Type B pancreatic cell (in vitro differentiated cells): Measurements from ENCODE around the gene CNKSR3. TPM values are rescaled to one million over a fixed set of nuclear protein-coding genes. Genes with fewer than 3 reads are reported as not detected.

Experiments used
- DNase-seq: peaks from one replicate; pipeline ENCODE4 v3.0.0; 2021; ENCODE audit warnings: mixed read lengths; ENCODE audit not compliant: unreplicated experiment; ENCODE audit errors: extremely low spot score
- H3K27ac Mint-ChIP-seq: 2 replicates; pipeline ENCODE4 v1.8.0; 2021; ENCODE audit warnings: mild to moderate bottlenecking, mixed read lengths
- H3K27me3 Mint-ChIP-seq: 2 replicates; pipeline ENCODE4 v1.8.0; 2021; ENCODE audit warnings: mixed read lengths
- H3K36me3 Mint-ChIP-seq: 2 replicates; pipeline ENCODE4 v1.8.0; 2021; ENCODE audit warnings: mixed read lengths
- H3K4me1 Mint-ChIP-seq: one replicate; pipeline ENCODE4 v1.8.0; 2021; ENCODE audit warnings: mixed read lengths; ENCODE audit not compliant: unreplicated experiment
- H3K4me3 Mint-ChIP-seq: 2 replicates; pipeline ENCODE4 v1.8.0; 2021; ENCODE audit warnings: mild to moderate bottlenecking, mixed read lengths
- H3K9me3 Mint-ChIP-seq: 2 replicates; pipeline ENCODE4 v1.8.0; 2021; ENCODE audit warnings: mixed read lengths
- CTCF ChIP-seq: fragments of 200-600 bp; sonication (generic); conservative IDR thresholded peaks from 2 replicates; pipeline ENCODE4 v1.5.0; 2021; ENCODE audit warnings: antibody characterized with exemption, mild to moderate bottlenecking
- total RNA-seq: library from RNA; stranded (reverse); gene quantifications from 2 replicates; pipeline ENCODE4 v1.2.1, GENCODE V29; 2021; ENCODE audit warnings: low replicate concordance

The CNKSR3 gene
- total RNA-seq, 1 donor from 2014 or later = 31.0 TPM

- Mint-ChIP-seq H3K27me3 (no peaks in the 10 kb centered on the region), H3K27ac (no peak overlapping the region), H3K4me3 (no peak overlapping the region), H3K9me3 (peaks cover 4% of the 10 kb centered on the region), H3K36me3 (no peaks in the 10 kb centered on the region), H3K4me1 (no peaks in the 10 kb centered on the region)
- DNase-seq = no peak
- TF ChIP-seq CTCF = no peak
Measured at GRCh38 chr6:154526996-154527395, 16.5 kb upstream of the CNKSR3 start.

GRCh38 chr6:154522576-154522975, 12.1 kb upstream of the CNKSR3 start:
- Mint-ChIP-seq H3K4me3 (no peak overlapping the region), H3K36me3 (no peaks in the 10 kb centered on the region), H3K27ac (no peak overlapping the region), H3K4me1 (peaks cover 9% of the 10 kb centered on the region), H3K9me3 (no peaks in the 10 kb centered on the region), H3K27me3 (no peaks in the 10 kb centered on the region)
- no peak for DNase-seq
- TF ChIP-seq CTCF = no peak

GRCh38 chr6:154521412-154521811, 10.9 kb upstream of the CNKSR3 start:
- H3K4me1 Mint-ChIP-seq = peaks cover 9% of the 10 kb centered on the region
- no peak for TF ChIP-seq CTCF
- no peak overlapping the region for H3K4me3 Mint-ChIP-seq
- H3K27me3 Mint-ChIP-seq = no peaks in the 10 kb centered on the region
- no peak for DNase-seq
- H3K36me3 Mint-ChIP-seq = no peaks in the 10 kb centered on the region
- H3K9me3 Mint-ChIP-seq = no peaks in the 10 kb centered on the region
- H3K27ac Mint-ChIP-seq = no peak overlapping the region

GRCh38 chr6:154520280-154520679, 9.8 kb upstream of the CNKSR3 start:
- Mint-ChIP-seq H3K27me3 (peaks cover 2% of the 10 kb centered on the region), H3K36me3 (no peaks in the 10 kb centered on the region), H3K4me3 (no peak overlapping the region), H3K9me3 (no peaks in the 10 kb centered on the region), H3K4me1 (peaks cover 17% of the 10 kb centered on the region), H3K27ac (no peak overlapping the region)
- DNase-seq = no peak
- no peak for TF ChIP-seq CTCF

GRCh38 chr6:154518396-154518795, 7.9 kb upstream of the CNKSR3 start:
- H3K36me3 Mint-ChIP-seq = no peaks in the 10 kb centered on the region
- H3K4me1 Mint-ChIP-seq = peaks cover 18% of the 10 kb centered on the region
- H3K27ac Mint-ChIP-seq = no peak overlapping the region
- TF ChIP-seq CTCF = no peak
- no peak for DNase-seq
- no peaks in the 10 kb centered on the region for H3K9me3 Mint-ChIP-seq
- peaks cover 2% of the 10 kb centered on the region for H3K27me3 Mint-ChIP-seq
- H3K4me3 Mint-ChIP-seq = no peak overlapping the region

- no peaks in the 10 kb centered on the region for H3K9me3 Mint-ChIP-seq
- TF ChIP-seq CTCF = no peak
- H3K4me1 Mint-ChIP-seq = peaks cover 32% of the 10 kb centered on the region
- H3K36me3 Mint-ChIP-seq = no peaks in the 10 kb centered on the region
- peaks cover 8% of the 10 kb centered on the region for H3K27me3 Mint-ChIP-seq
- no peak overlapping the region for H3K27ac Mint-ChIP-seq
- DNase-seq = no peak
- H3K4me3 Mint-ChIP-seq = no peak overlapping the region
Measured at GRCh38 chr6:154516276-154516675, 5.8 kb upstream of the CNKSR3 start.
